Measurements from ENCODE around the gene CAND2.

The CAND2 gene

DNA sequence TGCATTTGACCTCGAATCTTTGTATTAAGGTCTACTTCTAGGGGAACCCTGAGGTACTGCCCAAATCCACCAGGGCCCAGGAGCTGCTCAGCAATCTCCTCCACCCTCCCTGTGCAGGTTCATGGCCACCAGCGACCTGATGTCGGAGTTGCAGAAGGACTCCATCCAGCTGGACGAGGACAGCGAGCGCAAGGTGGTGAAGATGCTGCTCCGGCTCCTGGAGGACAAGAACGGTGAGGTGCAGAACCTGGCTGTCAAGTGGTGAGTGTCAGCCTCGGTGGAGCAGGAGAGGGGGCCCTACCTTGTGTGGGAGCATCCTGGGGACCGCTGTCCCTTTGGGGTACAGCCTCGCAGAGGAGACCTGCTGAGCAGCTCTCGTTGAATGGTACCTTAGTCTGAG, 6.9 kb downstream of the CAND2 start:
- TF ChIP-seq NFIC (IDR thresholded peaks at IDR 0.05) (no peak), RAD21 (IDR thresholded peaks at IDR 0.05; ENCODE audit: low read depth) (no peak), EP300 (IDR thresholded peaks at IDR 0.05; ENCODE audit: borderline replicate concordance) (no peak), YY1 (IDR thresholded peaks at IDR 0.05; ENCODE audit: low read depth) (no peak), EGR1 (IDR thresholded peaks at IDR 0.05) (no peak), ZBTB7A (IDR thresholded peaks at IDR 0.05; ENCODE audit: low read depth) (no peak), TCF12 (IDR thresholded peaks at IDR 0.05; ENCODE audit: low read depth) (no peak), TAF1 (IDR thresholded peaks at IDR 0.05; ENCODE audit: low read depth) (no peak), CREB1 (IDR thresholded peaks at IDR 0.05; ENCODE audit: low read depth) (no peak), TEAD4 (IDR thresholded peaks at IDR 0.05) (no peak), FOXM1 (IDR thresholded peaks at IDR 0.05; ENCODE audit: borderline replicate concordance, low read depth) (no peak), CEBPB (IDR thresholded peaks at IDR 0.05) (no peak)
- TF ChIP-seq, protein P1, sequence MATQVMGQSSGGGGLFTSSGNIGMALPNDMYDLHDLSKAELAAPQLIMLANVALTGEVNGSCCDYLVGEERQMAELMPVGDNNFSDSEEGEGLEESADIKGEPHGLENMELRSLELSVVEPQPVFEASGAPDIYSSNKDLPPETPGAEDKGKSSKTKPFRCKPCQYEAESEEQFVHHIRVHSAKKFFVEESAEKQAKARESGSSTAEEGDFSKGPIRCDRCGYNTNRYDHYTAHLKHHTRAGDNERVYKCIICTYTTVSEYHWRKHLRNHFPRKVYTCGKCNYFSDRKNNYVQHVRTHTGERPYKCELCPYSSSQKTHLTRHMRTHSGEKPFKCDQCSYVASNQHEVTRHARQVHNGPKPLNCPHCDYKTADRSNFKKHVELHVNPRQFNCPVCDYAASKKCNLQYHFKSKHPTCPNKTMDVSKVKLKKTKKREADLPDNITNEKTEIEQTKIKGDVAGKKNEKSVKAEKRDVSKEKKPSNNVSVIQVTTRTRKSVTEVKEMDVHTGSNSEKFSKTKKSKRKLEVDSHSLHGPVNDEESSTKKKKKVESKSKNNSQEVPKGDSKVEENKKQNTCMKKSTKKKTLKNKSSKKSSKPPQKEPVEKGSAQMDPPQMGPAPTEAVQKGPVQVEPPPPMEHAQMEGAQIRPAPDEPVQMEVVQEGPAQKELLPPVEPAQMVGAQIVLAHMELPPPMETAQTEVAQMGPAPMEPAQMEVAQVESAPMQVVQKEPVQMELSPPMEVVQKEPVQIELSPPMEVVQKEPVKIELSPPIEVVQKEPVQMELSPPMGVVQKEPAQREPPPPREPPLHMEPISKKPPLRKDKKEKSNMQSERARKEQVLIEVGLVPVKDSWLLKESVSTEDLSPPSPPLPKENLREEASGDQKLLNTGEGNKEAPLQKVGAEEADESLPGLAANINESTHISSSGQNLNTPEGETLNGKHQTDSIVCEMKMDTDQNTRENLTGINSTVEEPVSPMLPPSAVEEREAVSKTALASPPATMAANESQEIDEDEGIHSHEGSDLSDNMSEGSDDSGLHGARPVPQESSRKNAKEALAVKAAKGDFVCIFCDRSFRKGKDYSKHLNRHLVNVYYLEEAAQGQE (IDR thresholded peaks at IDR 0.05; ENCODE audit: low read depth): no peak
- TF ChIP-seq, protein P2, sequence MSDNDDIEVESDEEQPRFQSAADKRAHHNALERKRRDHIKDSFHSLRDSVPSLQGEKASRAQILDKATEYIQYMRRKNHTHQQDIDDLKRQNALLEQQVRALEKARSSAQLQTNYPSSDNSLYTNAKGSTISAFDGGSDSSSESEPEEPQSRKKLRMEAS (IDR thresholded peaks at IDR 0.05): no peak
- TF ChIP-seq, protein P3, sequence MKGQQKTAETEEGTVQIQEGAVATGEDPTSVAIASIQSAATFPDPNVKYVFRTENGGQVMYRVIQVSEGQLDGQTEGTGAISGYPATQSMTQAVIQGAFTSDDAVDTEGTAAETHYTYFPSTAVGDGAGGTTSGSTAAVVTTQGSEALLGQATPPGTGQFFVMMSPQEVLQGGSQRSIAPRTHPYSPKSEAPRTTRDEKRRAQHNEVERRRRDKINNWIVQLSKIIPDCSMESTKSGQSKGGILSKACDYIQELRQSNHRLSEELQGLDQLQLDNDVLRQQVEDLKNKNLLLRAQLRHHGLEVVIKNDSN (IDR thresholded peaks at IDR 0.05): no peak

DNA sequence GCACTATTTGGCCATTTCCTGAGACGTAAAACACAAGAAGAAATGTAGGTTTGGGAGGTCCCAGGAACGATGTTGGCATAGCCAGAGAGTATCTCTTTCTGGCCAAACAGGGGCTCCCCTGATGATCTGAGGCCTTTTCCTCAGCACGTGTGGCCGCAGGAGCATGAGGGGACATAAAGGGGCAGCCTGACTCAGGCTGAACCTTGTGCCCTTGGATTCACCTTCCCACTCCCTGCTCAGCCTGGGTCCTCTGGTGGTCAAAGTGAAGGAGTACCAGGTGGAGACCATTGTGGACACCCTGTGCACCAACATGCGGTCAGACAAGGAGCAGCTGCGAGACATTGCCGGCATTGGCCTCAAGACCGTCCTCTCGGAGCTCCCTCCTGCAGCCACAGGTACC, 10.6 kb downstream of the CAND2 start:
- TF ChIP-seq EP300 (IDR thresholded peaks at IDR 0.05; ENCODE audit: borderline replicate concordance) (no peak), TAF1 (IDR thresholded peaks at IDR 0.05; ENCODE audit: low read depth) (no peak), ZBTB7A (IDR thresholded peaks at IDR 0.05; ENCODE audit: low read depth) (no peak)

DNA sequence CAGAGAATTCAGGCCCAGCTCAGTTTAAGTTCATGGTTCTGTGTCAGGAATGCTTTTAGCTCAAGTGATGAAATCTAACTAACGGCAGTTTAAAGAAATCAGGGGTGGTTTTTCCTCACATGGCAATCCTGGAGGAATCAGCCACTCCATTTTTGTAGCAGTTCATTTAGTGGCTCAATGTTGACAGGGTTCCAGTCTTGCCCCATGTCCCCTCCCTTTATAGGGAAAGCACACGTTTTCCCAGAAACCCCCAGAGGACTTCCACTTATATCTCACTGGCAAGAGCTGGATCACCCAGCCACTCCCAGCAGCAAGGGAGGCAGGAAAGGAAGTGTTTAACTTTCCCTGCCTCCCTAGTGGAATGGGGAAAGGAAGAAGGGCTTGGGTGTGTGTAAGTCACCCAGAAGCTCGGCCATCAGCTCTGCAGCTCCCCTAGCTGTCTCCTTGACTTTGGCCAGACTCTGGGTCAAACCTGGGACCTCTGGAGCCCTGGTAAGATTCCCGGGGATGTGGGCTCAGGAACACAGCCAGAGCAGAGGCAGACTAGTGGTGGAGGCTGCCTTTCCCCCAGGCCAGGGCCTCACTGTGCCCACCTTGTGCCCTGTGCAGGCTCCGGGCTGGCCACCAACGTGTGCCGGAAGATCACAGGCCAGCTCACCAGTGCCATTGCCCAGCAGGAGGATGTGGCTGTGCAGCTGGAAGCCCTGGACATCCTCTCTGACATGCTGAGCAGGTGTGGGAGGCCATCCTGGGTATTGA, 11.3 kb downstream of the CAND2 start:
- TF ChIP-seq YY1 (IDR thresholded peaks at IDR 0.05; ENCODE audit: low read depth) (no peak), EP300 (IDR thresholded peaks at IDR 0.05; ENCODE audit: borderline replicate concordance) (no peak), TCF12 (IDR thresholded peaks at IDR 0.05; ENCODE audit: low read depth) (no peak), TAF1 (IDR thresholded peaks at IDR 0.05; ENCODE audit: low read depth) (no peak)

DNA sequence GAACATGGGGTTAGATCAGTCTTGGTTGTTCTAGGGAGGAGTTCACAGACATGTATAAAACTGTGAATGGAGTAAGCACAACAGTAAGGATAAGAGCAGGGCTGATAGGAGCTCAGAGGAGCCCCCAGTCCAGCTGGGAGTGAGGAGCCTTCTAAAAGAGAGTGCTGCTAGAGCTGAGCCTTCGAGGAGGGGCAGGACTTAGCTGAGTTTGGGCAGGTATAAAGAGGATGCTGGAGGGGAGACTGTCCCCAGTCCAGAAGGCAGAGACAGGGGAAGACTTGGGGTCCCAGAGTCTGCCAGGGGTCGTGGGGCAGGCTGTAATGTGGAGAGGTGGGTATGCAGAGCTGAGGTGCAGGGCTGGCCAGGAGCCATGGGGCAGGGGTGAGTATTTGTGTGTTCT, 12.1 kb downstream of the CAND2 start:
- TF ChIP-seq TEAD4 (IDR thresholded peaks at IDR 0.05) (no peak), FOXM1 (IDR thresholded peaks at IDR 0.05; ENCODE audit: borderline replicate concordance, low read depth) (no peak), NFIC (IDR thresholded peaks at IDR 0.05) (no peak), CREB1 (IDR thresholded peaks at IDR 0.05; ENCODE audit: low read depth) (no peak), TCF12 (IDR thresholded peaks at IDR 0.05; ENCODE audit: low read depth) (no peak), CEBPB (IDR thresholded peaks at IDR 0.05) (no peak), TAF1 (IDR thresholded peaks at IDR 0.05; ENCODE audit: low read depth) (no peak), EP300 (IDR thresholded peaks at IDR 0.05; ENCODE audit: borderline replicate concordance) (no peak), RAD21 (IDR thresholded peaks at IDR 0.05; ENCODE audit: low read depth) (no peak), EGR1 (IDR thresholded peaks at IDR 0.05) (no peak), ZBTB7A (IDR thresholded peaks at IDR 0.05; ENCODE audit: low read depth) (no peak), YY1 (IDR thresholded peaks at IDR 0.05; ENCODE audit: low read depth) (no peak)
- TF ChIP-seq, protein P1 (IDR thresholded peaks at IDR 0.05; ENCODE audit: low read depth): no peak
- TF ChIP-seq, protein P3 (IDR thresholded peaks at IDR 0.05): no peak
- TF ChIP-seq, protein P2 (IDR thresholded peaks at IDR 0.05): no peak

DNA sequence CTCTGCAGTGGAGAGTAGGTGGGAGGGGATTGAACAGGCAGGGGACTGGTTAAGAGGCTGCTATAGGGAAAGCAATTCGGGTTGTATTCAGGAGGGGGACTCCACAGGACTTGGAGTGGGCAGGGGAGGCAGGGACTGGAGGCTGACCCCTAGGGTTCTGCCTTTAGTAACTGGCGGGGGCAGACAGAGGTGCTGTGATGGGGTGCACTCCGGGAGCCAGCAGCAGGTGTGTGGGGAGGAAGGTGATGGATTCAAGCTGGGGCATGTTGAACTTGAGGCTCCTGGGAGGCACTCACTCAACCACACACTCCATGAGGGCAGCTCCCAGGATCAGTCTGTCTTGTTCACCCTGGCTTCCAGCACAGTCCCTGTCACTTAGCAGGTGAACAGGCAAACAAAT, 12.5 kb downstream of the CAND2 start:
- TF ChIP-seq TAF1 (IDR thresholded peaks at IDR 0.05; ENCODE audit: low read depth) (no peak), YY1 (IDR thresholded peaks at IDR 0.05; ENCODE audit: low read depth) (no peak), EGR1 (IDR thresholded peaks at IDR 0.05) (no peak), CREB1 (IDR thresholded peaks at IDR 0.05; ENCODE audit: low read depth) (no peak), TCF12 (IDR thresholded peaks at IDR 0.05; ENCODE audit: low read depth) (no peak), TEAD4 (IDR thresholded peaks at IDR 0.05) (no peak), FOXM1 (IDR thresholded peaks at IDR 0.05; ENCODE audit: borderline replicate concordance, low read depth) (no peak), NFIC (IDR thresholded peaks at IDR 0.05) (no peak), EP300 (IDR thresholded peaks at IDR 0.05; ENCODE audit: borderline replicate concordance) (no peak), ZBTB7A (IDR thresholded peaks at IDR 0.05; ENCODE audit: low read depth) (no peak), CEBPB (IDR thresholded peaks at IDR 0.05) (no peak), RAD21 (IDR thresholded peaks at IDR 0.05; ENCODE audit: low read depth) (no peak)
- TF ChIP-seq, protein P3 (IDR thresholded peaks at IDR 0.05): no peak
- TF ChIP-seq, protein P2 (IDR thresholded peaks at IDR 0.05): no peak
- TF ChIP-seq, protein P1 (IDR thresholded peaks at IDR 0.05; ENCODE audit: low read depth): no peak
